GM18909 (cell line): ENCODE results near the gene AKR7A3.
"Not testable (repeated sequence)": the region's sequence is repeated elsewhere in the genome, so short reads cannot be mapped to it uniquely, and the experiment has no call there.

ENCODE experiments used
- ATAC-seq: cut with Tn5 transposase; IDR thresholded peaks from one replicate; pipeline ENCODE4 v1.9.1; 2021; ENCODE audit warnings: mild to moderate bottlenecking; ENCODE audit not compliant: unreplicated experiment, poor library complexity

Gene AKR7A3

DNA sequence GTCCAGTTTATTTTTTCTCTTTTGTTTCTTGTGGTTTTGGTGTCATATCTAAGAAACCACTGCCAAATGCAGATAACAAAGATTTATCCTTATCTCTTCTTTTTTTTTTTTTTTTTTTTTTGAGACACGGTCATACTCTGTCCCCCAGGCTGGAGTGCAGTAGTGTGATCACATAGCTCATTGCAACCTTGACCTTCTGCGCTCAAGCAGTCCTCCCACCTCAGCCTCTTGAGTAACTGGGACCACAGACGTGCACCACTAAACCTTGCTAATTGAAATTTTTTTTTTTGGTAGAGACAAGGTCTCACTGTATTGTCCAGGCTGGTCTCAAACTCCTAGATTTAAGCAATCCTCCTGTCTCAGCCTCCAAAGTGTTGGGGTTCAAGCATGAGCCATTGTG lies 32.5 kb upstream of the AKR7A3 start:
- ATAC-seq = no peak

- no peak for ATAC-seq
Observed at GRCh38 chr1:19319196-19319595, 30.6 kb upstream of the AKR7A3 start.

DNA sequence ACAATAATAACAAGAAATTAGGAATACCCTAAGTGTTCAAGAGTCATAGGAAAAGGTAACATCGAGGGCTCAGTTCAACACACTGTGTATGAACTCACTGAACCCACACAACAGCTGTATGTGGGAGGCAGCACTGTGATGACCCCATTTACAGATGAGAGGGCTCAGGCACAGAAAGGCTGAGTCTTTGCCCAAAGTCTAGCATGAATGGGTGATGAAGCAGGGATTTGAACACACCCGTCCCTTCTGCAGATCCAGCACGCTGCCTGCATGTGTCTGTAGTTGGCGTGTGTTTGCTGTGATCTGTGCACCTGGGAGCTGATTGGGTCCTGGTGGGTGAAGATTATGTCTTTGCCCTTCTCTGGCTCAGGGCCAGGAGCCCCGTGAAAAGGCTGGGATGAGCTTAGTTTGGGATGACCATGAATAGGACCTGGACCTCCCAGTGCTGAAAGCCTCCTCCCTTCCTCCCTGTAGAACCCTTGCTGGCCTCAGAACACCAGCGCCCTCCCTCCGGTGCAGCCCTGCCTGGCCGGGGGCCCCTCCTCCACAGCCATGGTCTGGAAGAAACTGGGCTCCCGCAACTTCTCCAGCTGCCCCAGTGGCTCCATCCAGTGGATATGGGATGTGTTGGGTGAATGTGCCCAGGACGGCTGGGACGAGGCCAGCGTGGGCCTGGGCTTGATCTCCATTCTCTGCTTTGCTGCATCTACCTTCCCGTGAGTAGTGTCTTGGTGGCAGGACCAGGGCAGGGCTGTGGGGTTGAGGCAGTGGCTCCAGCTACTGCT lies 28.7 kb upstream of the AKR7A3 start:
- ATAC-seq = no peak

DNA sequence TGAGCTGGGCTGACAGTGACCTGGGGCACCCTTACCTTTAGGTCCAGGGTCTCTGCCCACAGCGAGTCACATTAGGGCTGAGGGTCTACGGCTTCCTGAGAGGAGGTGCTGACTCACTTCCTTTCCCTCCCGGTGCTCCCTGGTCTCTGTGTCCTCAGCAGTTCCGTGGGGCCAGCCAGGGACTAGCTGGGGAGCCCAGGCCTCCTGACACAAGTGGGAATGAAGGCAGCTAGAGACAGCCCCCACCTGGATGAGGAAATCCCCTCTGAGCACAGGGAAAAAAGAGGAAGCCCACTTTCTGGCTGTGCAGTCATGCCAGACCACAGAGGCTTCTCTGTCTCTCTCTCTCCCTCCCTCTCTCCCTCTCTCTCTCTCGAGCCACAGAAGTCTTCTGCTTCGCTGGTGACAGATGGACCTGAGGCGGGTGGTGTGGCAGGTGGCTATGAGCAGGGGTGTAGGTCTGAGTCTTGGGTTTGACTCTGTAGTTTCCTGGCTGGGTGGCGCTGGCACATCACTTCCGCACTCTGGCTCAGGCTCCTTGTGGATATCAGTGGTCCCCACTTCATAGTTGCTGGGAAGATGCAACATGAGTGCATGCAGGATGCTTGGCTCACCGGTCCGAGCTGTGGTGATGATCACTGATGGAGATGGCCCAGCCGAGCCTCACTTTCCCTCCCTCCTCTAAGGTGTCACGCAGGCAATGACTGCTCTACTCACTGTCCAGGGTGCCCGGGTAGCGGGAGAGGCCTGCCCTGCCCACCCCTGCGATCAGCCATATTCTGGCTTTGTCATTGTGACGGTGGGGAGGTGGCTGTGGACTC lies 27.0 kb upstream of the AKR7A3 start:
- peak; percentile 33 for ATAC-seq

GRCh38 chr1:19313961-19314882 lies 25.7 kb upstream of the AKR7A3 start:
- no peak for ATAC-seq

GRCh38 chr1:19313636-19313959 lies 25.0 kb upstream of the AKR7A3 start:
- ATAC-seq = no peak

DNA sequence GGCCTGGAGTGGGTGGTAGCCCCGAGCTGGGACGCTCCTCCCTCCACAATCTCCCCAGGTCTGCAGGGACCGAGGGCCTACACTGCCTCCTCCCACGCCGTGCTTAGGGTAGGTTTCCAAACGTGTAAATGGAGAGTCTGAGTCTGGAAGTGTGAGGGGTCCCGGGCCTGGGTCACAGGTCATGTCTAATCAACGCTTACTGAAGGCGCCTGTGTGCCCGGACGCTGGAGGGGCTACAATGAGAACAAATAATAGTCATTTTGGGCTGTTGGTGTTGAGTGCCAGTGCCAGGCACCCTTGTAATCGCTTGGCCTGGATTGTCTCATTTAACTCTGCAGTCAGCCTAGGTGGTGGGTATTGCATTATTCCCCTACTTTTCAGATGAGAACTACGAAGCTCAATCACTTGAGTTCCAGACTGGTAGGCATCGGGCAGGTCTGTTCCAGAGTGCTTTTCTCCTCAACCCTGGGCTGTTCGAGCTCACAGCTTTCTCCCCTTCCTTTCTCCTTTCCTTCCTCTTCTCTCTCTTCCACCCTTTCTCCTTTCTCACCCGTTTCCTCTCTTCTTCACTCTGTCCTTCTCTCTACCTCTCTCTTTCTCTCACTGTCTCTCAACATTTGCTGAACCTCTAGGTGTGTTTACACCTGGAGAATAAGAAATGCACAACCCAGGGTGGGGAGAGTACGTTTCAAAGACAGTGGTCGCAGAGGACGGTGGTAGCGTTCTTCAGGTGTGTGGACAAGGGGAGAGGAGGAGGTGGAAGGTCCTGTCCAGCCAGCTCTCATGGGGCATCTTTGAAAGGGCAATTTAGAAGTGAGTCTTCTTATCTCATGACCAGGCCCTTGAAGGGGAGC lies 24.4 kb upstream of the AKR7A3 start:
- peak; percentile 13 for ATAC-seq

DNA sequence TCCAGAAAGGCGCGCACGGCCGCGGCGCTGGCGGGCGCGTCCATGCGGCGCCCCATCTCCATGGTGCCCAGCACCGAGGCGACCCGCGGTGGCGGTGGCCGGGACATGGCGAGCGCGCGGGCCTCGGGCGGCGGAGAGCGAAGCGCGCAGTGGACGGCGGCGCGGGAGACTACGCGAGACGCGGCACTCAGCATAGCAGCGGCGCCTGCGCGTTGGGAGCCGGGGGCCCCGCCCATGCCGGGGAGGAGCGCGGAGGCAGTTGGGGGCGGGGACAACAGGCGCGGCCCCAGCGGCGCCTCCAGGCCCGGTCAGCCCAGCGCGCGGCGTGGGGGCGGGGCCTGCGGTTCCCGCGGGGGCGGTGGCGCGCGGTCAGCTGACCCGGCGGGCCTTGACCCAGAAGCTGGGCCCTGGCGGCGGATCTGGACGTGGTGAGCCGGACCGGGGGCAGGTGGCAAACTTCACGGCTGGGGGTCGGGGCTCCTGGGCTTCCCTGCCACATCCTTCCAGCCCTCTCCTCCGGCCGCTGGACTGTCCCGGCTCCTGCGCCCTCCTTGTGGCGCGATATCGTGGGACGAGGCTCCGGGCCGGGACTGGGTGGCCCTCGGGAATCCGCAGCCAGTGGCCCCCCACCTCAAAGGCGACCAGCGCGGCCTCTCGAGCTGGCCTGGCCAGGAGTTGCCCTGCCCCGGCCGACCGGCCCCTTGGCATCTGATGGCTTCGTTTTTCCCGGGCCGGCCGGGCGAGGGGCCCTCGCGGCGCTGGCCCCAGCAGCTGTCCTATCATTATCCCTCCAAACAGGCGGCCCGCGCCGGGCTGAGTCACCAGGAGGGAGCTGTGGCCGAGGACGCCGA lies 23.6 kb upstream of the AKR7A3 start, which contains the start of the genes AKR7A2 and SLC66A1:
Gene AKR7A2 (minus strand): TSS at position 214 of the 851 bp plus-strand sequence. CDS start 20 bp downstream, at position 194.
Gene SLC66A1 (plus strand): TSS at position 396 of the 851 bp plus-strand sequence. CDS start 5,352 bp downstream, outside the sequence.
- ATAC-seq = peak; percentile 77

DNA sequence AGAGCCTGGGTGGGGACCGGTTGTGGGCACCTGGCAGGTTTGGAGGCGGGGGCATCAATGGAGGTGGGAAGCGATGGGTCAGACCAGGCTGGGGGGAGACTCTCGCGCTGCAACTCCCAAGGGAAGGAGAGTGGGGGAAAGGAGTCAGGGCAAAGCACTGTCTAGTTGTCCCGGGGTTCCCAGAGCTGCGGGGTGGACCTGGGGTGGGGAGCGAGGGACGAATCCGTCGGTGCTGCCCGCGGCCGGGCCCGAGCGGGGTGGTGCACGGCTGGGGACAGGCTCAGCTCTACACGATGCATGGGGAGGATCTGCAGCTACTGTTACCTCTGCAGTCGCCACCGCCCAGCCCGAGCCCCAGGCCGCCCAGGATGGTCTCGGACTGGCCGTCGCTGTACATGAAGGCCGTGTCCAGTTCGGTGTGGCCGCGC lies 22.9 kb upstream of the AKR7A3 start:
- ATAC-seq = peak; percentile 18

GRCh38 chr1:19310720-19311502 lies 22.3 kb upstream of the AKR7A3 start:
- ATAC-seq = no peak

DNA sequence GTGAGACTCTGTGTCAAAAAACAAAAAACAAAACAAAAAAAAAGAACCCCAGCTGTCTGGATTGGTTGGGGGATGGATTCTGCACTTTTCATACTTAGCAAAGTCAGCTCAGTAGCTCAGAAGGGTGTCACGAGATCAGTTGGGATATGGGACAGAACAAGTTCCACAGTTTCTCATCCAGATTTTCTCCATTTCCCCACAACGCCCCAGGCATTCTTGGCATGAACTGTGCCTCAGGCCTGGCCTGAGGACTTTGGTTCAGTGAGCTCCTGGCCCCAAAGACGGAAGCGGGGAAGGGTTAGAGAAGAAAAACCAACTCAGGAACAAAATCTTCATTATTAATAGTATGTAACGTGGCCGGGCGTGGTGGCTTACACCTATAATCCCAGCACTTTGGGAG lies 21.5 kb upstream of the AKR7A3 start:
- ATAC-seq = no peak

- ATAC-seq = no peak
Observed at GRCh38 chr1:19309123-19309813, 20.7 kb upstream of the AKR7A3 start.

DNA sequence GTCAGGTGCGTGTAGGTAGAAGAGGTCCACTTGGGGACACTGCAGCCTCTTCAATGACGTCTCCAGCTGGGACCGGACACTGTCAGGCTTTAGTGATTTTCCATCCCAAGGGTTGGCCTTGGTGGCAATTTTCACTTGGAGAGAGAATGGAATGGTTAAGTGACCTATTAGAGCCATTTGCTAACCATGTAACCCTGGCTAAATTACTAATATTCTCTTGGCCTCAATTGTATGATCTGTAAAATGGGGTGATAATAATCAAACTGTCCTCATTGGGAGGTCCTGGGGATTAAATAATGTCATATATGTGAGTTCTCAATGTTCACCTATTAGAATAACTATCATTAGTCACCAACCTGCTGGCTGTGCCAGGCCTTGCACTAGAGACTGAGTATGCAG lies 19.9 kb upstream of the AKR7A3 start:
- ATAC-seq = no peak

GRCh38 chr1:19307794-19308508 lies 19.4 kb upstream of the AKR7A3 start:
- no peak for ATAC-seq

DNA sequence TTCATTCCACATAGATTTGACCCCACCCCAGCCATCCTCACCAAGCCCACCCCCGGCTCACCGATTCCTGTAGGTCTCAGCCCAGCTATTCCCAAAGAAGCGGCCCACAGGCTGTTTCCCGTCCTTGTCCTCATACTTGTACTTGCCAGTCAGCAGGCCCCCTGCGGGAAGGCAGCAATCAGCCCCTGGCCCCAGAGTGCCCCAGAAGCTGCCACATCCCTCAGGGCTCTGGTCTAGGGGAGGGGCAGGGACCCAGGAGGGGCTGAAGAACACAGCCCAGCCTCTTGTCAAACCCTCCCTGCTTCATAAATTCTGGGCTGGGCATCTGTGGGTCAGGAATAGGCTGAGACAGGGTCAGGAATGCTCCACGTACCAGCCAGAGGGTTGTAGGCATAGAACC lies 18.4 kb upstream of the AKR7A3 start:
- no peak for ATAC-seq

- no peak for ATAC-seq
Observed at GRCh38 chr1:19305880-19306279, 17.3 kb upstream of the AKR7A3 start.

DNA sequence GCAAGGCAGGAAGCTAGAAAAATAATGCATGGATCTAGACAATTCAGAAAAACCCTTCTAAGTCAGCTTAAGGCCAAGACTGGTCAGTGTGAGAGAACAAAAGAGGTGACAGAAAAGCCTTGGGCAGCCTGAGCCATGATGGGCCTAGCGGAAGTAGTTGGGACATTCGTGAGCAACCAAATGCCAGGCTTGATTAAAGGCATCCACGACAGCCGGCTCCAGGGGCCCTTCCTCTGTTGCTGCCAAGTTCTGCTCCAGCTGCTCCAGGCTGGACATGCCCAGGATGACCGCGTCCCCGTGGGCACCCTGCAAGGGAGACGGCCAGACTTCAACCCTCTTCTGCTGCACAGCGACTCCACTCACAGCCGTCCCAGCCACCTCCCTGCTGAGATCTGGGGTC lies 15.5 kb upstream of the AKR7A3 start:
- ATAC-seq = not testable (repeated sequence)
